Measurements from ENCODE around the gene CNGB1.
A peak's percentile ranks its signal among the peaks of the same experiment; 100 is the strongest.

The CNGB1 gene

DNA sequence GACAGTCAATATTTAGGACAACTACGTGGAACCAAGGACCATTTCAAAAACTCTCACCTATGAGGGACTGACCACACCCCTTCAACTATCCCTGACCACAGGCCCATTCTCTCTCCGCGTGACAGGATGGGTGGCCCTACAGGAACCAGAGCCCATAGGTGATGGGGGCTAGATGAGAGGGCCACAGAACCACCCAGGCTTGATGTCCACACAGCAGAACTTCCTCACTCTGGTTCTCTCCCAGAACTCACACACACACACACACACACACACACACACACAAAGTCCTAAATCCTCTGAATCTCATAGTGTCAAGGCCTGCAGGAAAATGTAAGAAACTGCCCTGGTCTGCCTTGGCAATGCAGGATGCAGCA, 28.1 kb upstream of the CNGB1 start:
- Histone ChIP-seq H2AFZ (ENCODE audit: low read length) (no peak overlapping the region), H3K79me2 (ENCODE audit: insufficient read depth, low read length) (no peaks in the 10 kb centered on the region), H3K9ac (ENCODE audit: low read length) (no peak overlapping the region; the same call in 1 of the 2 replicates), H3K4me2 (ENCODE audit: low read length) (peak overlapping the region; percentile 97), H3K27ac (ENCODE audit: low read depth, low read length, poor library complexity, severe bottlenecking) (peak overlapping the region; percentile 74), H3K27me3 (ENCODE audit: insufficient read depth, low read length) (no peaks in the 10 kb centered on the region), H3K9me2 (ENCODE audit: low read depth, low read length) (no peaks in the 10 kb centered on the region), H3K36me3 (ENCODE audit: insufficient read depth, low read length) (peaks cover 33% of the 10 kb centered on the region), H3K4me3 (ENCODE audit: low read depth, low read length, poor library complexity, severe bottlenecking) (peak overlapping the region; percentile 70), H3F3A (ENCODE audit: insufficient read depth, low read length) (no peaks in the 10 kb centered on the region), H3K4me1 (ENCODE audit: insufficient read depth, low read length, severe bottlenecking) (peaks cover 22% of the 10 kb centered on the region), H3K9me3 (ENCODE audit: low read length) (no peaks in the 10 kb centered on the region), H4K20me1 (ENCODE audit: insufficient read depth, low read length) (no peaks in the 10 kb centered on the region)
- TF ChIP-seq EZH2 (IDR thresholded peaks at IDR 0.05; ENCODE audit: borderline replicate concordance, low read length) = no peak
- TF ChIP-seq, protein P1, sequence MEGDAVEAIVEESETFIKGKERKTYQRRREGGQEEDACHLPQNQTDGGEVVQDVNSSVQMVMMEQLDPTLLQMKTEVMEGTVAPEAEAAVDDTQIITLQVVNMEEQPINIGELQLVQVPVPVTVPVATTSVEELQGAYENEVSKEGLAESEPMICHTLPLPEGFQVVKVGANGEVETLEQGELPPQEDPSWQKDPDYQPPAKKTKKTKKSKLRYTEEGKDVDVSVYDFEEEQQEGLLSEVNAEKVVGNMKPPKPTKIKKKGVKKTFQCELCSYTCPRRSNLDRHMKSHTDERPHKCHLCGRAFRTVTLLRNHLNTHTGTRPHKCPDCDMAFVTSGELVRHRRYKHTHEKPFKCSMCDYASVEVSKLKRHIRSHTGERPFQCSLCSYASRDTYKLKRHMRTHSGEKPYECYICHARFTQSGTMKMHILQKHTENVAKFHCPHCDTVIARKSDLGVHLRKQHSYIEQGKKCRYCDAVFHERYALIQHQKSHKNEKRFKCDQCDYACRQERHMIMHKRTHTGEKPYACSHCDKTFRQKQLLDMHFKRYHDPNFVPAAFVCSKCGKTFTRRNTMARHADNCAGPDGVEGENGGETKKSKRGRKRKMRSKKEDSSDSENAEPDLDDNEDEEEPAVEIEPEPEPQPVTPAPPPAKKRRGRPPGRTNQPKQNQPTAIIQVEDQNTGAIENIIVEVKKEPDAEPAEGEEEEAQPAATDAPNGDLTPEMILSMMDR (IDR thresholded peaks at IDR 0.05; ENCODE audit: low read length) = no peak

DNA sequence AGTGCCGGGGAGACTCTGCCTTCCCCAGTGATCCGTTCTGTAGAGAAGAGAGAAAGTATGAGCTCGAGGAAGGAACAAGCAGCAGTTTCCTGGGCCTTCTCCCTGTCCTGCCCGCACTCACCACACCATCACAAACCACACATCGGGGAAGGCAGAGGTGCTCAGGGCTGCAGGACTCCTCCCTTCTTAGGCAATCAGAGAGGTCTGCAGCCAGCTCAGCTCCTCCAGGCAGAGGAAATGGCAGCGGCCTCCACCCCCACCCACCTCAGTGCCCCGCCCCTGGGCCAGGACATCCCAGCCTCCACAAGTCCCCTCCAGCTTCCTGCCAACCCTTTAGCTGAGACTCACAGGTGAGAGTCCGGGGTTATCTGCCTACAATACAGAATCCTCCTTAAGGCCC, 27.6 kb upstream of the CNGB1 start:
- no peaks in the 10 kb centered on the region for H3F3A ChIP-seq (ENCODE audit: insufficient read depth, low read length)
- H3K4me3 ChIP-seq (ENCODE audit: low read depth, low read length, poor library complexity, severe bottlenecking) = no peak overlapping the region
- H3K9me2 ChIP-seq (ENCODE audit: low read depth, low read length) = no peaks in the 10 kb centered on the region
- no peak overlapping the region for H3K27ac ChIP-seq (ENCODE audit: low read depth, low read length, poor library complexity, severe bottlenecking)
- H3K4me2 ChIP-seq (ENCODE audit: low read length) = peak overlapping the region; percentile 97; the same call in 1 of the 2 replicates
- H3K36me3 ChIP-seq (ENCODE audit: insufficient read depth, low read length) = peaks cover 30% of the 10 kb centered on the region
- no peaks in the 10 kb centered on the region for H3K79me2 ChIP-seq (ENCODE audit: insufficient read depth, low read length)
- H3K4me1 ChIP-seq (ENCODE audit: insufficient read depth, low read length, severe bottlenecking) = peaks cover 22% of the 10 kb centered on the region
- TF ChIP-seq EZH2 (IDR thresholded peaks at IDR 0.05; ENCODE audit: borderline replicate concordance, low read length) = no peak
- TF ChIP-seq, protein P1 (IDR thresholded peaks at IDR 0.05; ENCODE audit: low read length) = no peak
- H2AFZ ChIP-seq (ENCODE audit: low read length) = no peak overlapping the region
- no peaks in the 10 kb centered on the region for H3K9me3 ChIP-seq (ENCODE audit: low read length)
- H3K9ac ChIP-seq (ENCODE audit: low read length) = no peak overlapping the region
- no peaks in the 10 kb centered on the region for H4K20me1 ChIP-seq (ENCODE audit: insufficient read depth, low read length)
- no peaks in the 10 kb centered on the region for H3K27me3 ChIP-seq (ENCODE audit: insufficient read depth, low read length)

DNA sequence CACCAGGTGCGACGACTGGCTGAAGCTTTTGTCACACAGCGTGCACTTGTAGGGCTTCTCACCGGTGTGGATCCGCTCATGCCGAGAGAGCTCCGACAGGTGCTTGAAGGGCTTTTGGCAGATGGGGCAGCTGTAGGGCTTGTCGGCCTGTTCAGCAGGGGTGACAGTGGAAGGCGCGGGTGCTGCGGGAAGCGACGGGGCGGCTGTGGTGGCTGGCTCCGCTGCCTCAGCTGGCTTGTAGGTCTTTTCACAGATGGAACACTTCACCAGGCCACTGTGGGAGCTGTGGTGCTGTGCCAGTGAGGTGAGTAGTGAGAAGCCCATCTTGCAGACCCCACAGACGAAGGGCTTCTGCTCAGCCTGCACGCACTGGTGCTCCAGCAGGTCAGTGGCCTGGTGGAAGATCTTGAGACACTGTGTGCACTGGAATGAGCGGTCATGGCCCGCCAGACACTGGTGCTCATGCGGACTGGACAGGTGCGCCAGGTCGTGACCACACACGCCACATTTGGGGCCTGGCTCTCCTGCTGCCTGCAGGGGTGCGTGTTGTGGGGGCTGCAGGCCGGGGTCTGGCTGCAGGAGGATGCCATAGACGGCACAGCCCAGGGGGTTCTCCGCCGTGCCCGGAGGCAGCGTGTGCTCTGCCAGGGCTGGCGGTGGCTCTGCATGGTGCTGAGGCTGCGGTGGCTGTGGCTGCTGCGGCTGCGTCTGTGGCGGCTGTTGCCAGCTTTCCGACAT, 26.8 kb upstream of the CNGB1 start:
- Histone ChIP-seq H3K9me3 (ENCODE audit: low read length) (no peaks in the 10 kb centered on the region), H3K27me3 (ENCODE audit: insufficient read depth, low read length) (no peaks in the 10 kb centered on the region), H3K4me3 (ENCODE audit: low read depth, low read length, poor library complexity, severe bottlenecking) (no peak overlapping the region), H3K79me2 (ENCODE audit: insufficient read depth, low read length) (no peaks in the 10 kb centered on the region), H3K27ac (ENCODE audit: low read depth, low read length, poor library complexity, severe bottlenecking) (no peak overlapping the region), H3K36me3 (ENCODE audit: insufficient read depth, low read length) (peaks cover 23% of the 10 kb centered on the region), H3K4me2 (ENCODE audit: low read length) (no peak overlapping the region), H2AFZ (ENCODE audit: low read length) (no peak overlapping the region), H3K9me2 (ENCODE audit: low read depth, low read length) (no peaks in the 10 kb centered on the region), H3F3A (ENCODE audit: insufficient read depth, low read length) (no peaks in the 10 kb centered on the region), H3K4me1 (ENCODE audit: insufficient read depth, low read length, severe bottlenecking) (peaks cover 22% of the 10 kb centered on the region), H4K20me1 (ENCODE audit: insufficient read depth, low read length) (no peaks in the 10 kb centered on the region), H3K9ac (ENCODE audit: low read length) (no peak overlapping the region)
- no peak for TF ChIP-seq EZH2 (IDR thresholded peaks at IDR 0.05; ENCODE audit: borderline replicate concordance, low read length)
- TF ChIP-seq, protein P1 (IDR thresholded peaks at IDR 0.05; ENCODE audit: low read length) = no peak

All from OCI-LY1 (cell line).